Measurements from ENCODE around the gene SLC25A25.

Gene SLC25A25

DNA sequence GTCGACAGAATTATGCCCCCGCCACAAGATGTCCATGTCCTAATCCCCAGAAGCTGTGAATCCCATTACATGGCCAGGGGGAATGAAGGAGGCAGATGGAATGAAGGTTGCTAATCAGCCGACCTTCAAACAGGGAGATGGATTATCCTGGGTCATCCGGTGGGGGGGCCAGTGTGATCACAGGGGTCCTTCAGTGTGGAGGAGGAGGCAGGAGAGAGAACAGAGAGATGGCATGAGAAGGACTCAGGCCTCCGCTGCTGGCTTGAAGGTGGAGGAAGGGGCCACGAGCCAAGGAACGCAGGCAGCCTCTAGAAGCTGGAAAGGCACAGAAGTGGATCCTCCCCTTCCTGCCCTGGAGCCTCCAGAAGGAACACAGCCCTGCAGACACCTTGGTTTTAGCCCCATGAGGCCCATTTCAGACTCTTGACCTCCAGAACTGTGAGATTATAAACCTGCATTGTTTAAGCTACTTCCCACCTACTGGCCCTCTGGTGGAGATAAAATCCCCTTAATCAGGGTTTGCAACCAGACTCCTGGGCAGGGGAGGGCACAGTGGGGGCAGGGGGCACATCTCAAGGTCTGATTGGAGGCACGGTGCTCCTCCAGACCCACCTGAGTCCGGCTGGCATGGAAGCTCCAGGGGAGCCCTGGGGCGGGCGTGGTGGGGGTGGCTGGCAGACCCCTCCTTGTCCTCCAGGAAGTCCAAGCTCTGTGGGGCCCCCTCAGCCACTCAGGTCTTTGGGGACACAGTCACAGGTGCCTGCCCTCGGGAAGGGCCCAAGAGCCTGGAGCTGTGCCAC is 45.7 kb downstream of the SLC25A25 start:
- DNase-seq (ENCODE audit: low read depth) = no peak
- H3K4me3 ChIP-seq (ENCODE audit: low read depth, low read length) = no peak overlapping the region
- TF ChIP-seq, protein P1, sequence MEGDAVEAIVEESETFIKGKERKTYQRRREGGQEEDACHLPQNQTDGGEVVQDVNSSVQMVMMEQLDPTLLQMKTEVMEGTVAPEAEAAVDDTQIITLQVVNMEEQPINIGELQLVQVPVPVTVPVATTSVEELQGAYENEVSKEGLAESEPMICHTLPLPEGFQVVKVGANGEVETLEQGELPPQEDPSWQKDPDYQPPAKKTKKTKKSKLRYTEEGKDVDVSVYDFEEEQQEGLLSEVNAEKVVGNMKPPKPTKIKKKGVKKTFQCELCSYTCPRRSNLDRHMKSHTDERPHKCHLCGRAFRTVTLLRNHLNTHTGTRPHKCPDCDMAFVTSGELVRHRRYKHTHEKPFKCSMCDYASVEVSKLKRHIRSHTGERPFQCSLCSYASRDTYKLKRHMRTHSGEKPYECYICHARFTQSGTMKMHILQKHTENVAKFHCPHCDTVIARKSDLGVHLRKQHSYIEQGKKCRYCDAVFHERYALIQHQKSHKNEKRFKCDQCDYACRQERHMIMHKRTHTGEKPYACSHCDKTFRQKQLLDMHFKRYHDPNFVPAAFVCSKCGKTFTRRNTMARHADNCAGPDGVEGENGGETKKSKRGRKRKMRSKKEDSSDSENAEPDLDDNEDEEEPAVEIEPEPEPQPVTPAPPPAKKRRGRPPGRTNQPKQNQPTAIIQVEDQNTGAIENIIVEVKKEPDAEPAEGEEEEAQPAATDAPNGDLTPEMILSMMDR (IDR thresholded peaks at IDR 0.05; ENCODE audit: control insufficient read depth, extremely low read depth, insufficient read depth) = no peak

DNA sequence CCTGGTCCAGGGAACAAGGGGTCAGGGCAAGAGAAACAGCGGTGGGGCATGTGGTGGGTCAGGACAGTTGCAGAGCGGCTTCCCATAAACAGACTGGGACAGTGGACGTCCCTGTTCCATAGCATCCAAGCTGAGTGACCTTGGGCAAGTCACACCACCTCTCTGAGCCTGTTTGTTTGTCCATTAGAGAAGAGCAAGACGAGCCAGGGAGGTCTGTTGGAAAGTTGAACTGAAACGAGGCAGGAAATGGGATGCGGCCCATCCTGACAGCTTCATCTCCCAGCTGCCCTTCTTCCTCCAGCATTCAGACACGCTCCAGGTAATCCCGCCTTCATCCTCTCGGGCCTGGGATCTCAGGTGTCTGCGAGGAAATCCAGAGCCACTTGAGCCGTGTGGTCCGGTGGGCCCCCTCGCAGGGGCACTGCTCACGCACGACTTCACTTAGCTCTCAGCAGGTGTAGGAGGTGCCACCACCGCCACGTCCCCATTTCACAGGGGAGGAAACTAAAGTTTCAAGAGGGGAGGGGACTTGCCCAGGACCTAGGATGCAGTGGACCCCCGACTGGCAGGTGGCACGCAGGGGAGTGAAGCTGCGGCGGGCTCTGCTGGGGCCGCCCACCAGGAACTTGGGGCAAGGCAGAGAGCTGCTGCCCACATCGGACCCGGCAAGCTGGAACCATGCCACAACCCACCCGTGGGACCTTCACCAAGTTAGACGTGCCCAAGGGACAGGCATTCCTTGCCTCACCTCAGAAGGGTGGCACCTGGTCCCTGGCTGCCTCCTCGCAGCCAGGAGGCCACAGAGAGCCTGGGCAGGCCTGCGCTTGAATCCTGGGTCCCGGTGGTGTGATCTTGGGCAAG is 46.5 kb downstream of the SLC25A25 start:
- no peak overlapping the region for H3K4me3 ChIP-seq (ENCODE audit: low read depth, low read length)
- DNase-seq (ENCODE audit: low read depth) = no peak
- TF ChIP-seq, protein P1 (IDR thresholded peaks at IDR 0.05; ENCODE audit: control insufficient read depth, extremely low read depth, insufficient read depth) = no peak

DNA sequence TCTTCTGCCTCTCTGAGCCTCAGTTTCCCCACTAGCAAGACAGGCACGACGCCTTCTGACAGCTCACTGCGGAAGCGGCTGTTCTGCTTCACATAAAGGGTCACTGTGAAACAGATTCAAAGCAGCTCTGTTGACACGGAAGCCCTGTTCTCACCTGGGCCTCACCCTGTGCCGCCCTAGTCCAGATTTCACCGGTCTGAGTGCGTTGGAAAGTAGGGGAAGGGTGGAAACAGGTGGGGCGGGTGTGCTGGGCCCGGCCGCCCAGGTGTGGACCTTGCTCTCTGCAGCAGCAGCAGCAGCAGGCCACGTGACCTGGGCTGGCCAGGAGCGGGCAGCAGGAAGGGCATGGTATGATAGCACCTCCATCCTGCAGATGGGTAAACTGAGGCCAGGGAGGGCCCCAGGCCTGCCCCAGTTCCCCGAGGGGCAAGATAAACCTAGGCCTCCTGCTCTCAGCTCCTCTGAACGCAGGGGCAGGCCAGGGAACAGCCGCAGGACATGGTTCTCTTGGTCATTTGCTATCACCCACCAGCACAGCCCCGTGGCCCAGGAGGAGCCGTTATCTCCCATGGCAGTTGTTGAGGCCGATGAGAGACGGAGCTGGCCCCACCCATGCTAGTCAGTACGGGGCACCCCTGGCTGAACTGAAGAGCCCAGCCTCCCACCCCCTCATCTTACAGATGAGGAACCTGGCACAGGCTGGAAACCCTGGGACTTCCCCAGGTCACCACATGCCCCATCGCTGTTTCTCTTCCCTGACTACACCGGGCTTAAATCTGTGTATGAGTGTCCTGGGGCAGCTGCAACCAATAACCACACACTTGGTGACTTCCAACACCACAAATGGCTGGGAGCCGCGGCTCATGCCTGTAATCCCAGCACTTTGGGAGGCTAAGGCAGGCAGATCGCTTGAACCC is 47.4 kb downstream of the SLC25A25 start:
- DNase-seq (ENCODE audit: low read depth) = no peak
- TF ChIP-seq, protein P1 (IDR thresholded peaks at IDR 0.05; ENCODE audit: control insufficient read depth, extremely low read depth, insufficient read depth) = no peak
- H3K4me3 ChIP-seq (ENCODE audit: low read depth, low read length) = no peak overlapping the region

DNA sequence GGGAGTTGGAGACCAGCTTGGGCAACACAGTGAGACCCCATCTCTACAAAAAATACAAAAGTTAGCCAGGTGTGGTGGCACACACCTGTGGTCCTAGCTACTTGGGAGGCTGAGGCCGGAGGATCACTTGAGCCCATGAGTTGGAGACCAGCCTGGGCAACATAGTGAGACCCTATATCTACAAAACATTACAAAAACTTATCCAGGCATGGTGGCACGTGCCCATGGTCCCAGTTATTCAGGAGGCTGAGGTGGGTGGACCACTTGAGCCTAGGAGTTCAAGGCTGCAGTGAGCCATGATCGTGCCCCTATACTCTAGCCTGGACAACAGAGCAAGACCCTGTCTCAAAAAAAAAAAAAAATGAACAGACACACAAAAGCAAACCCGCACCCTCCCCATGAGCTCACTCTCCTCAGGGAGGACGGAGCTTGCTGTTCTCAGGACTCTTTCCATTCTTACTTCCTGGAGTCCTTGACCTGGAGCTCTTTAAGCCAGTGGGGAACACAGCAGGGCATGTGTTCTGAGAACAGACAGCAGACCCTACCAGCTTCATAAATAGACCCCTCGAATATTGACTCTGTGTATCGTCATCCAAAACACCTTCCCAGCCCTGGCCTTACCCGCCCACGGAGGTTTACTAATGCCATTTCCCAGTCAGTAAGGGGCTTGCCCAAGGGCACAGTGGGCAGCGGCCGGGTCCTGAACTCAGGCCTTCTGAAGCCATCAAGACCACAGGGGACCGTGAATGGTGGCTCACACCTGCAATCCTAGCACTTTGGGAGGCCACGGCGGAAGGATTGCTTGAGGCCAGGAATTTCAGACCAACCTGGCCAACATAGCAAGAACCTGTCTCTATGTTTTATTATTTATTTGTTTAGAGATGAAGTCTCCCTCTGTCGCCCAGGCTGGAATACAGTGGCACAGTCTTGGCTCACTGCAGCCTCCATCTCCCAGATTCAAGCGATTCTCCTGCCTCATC is 48.4 kb downstream of the SLC25A25 start:
- no peak for DNase-seq (ENCODE audit: low read depth)
- TF ChIP-seq, protein P1 (IDR thresholded peaks at IDR 0.05; ENCODE audit: control insufficient read depth, extremely low read depth, insufficient read depth) = no peak
- H3K4me3 ChIP-seq (ENCODE audit: low read depth, low read length) = no peak overlapping the region

DNA sequence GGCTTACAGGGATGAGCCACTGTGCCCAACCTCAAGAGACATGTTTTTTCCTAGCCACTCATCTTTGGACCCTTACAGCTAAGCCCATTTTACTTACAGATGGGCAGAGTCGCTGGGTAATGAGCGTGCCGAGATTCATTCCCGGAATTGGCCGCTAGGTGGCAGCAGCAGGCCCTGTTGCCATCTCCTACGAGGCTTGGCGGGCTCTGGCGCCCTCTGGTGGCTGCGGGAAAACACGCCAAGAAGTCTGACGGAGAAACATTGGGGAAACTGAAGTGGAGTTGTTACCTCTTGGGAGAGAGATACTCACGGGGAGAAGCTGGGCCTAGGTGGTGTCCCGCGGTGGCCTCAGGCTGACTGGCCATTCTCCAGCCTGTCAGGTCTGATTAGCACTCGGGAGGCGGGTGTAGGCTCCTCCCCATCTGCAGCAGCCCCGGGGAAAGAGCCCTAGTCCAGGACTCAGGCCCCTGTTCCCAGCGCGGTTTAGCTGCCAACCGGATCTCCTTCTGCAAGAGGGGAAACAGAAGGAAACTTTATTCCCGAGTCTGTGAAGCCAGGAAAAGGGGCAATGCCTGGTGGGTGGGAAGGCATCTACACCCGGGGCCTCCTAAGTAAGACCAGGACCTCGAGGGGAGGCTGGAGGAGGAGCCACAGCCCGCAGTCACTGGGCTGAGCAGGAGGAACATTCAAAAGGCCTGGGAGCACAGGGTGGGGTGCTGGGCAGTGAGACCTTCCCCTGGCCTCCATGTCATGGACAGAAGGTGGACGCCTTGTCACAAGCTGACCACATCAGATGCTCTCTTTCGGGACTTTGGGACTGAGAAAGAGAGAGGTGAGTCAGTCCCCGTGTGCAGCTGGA is 49.8 kb downstream of the SLC25A25 start:
- TF ChIP-seq, protein P1 (IDR thresholded peaks at IDR 0.05; ENCODE audit: control insufficient read depth, extremely low read depth, insufficient read depth) = peak; percentile 100
- peak; percentile 49 for DNase-seq (ENCODE audit: low read depth)
- H3K4me3 ChIP-seq (ENCODE audit: low read depth, low read length) = no peak overlapping the region
